Measurements from ENCODE around the gene LARP4B.
"Not testable (repeated sequence)": the region's sequence is repeated elsewhere in the genome, so short reads cannot be mapped to it uniquely, and the experiment has no call there.

Gene LARP4B

DNA sequence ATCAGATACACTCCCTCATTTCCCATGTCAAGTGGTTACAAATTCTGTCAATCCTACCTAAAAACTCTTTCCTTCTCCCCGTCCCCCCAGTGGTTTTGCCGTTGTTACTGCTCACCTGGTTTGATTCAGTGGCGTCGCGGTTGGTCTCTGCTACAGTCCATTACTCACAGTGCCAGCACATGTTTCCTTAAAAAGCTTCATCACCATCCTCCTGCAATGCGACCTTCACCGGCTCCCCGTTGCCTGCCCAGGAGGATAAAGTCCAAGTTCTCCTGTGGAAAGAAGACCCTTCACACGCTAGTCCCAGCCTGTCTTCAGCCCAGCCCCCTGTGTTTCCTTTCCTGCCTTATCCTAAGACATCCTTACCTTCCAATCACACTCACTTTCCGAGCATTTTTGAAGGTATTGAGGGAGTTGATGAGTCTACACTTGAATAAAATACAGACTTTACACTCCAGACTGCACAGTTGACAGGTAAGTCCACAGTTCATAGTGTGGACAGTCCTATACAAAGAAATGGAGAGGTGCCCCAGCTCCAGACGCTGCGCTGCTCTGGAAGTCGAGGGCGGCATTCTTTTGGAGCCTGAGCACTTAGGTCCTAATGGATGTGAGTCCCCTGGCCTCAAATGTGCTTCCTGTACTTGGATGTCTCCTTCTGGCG, 3.4 kb upstream of the LARP4B start:
- H3K9me3 ChIP-seq (ENCODE audit: control insufficient read depth, insufficient read depth, low read length), result no peaks in the 10 kb centered on the region
- no peaks in the 10 kb centered on the region for H3K4me1 ChIP-seq (ENCODE audit: control insufficient read depth, insufficient read depth, low read length)
- H3K27me3 ChIP-seq (ENCODE audit: control insufficient read depth, insufficient read depth, low read length), result no peaks in the 10 kb centered on the region
- no peak overlapping the region for H3K4me3 ChIP-seq (ENCODE audit: low read depth, low read length)
- H3K9ac ChIP-seq (ENCODE audit: low read depth, low read length), result no peak overlapping the region
- no peaks in the 10 kb centered on the region for H3K36me3 ChIP-seq (ENCODE audit: control insufficient read depth, insufficient read depth, low read length)

DNA sequence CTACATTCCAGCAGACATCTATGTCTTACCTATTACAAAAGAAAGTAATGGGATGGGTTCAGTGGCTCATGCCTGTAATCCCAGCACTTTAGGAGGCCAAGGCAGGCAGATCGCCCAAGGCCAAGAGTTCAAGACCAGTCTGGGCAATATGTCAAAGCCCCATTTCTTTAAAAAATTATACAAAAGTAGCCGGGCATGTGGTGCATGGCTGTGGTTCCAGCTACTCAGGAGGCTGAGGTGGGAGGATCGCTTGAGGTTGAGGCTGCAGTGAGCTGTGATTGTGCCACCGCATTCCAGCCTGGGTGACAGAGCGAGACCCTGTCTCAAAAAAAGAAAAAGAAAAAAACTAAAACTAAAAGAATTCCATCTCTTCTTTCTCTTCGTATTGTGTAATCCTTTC, 2.7 kb upstream of the LARP4B start:
- H3K27me3 ChIP-seq (ENCODE audit: control insufficient read depth, insufficient read depth, low read length); H3K9ac ChIP-seq (ENCODE audit: low read depth, low read length); H3K4me3 ChIP-seq (ENCODE audit: low read depth, low read length): not testable (repeated sequence)

DNA sequence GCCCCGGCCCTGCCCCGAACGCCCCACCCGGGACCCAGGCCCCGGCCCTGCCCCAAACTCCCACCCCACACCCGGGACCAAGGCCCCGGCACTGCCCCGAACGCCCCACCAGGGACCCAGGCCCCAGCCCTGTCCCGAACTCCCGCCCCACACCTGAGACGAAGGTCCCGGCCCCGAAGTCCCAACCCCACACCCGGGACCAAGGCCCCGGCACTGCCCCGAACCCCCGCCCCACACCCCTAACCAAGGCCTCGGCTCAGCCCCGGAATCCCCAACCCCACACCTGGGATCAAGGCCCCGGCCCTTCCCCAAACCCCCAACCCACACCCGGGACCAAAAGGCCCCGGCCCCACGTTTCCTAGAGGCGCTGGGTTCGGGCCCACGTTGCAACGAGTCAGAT, 1.1 kb upstream of the LARP4B start:
- Histone ChIP-seq H3K9ac (ENCODE audit: low read depth, low read length) (no peak overlapping the region), H3K4me1 (ENCODE audit: control insufficient read depth, insufficient read depth, low read length) (peaks cover 9% of the 10 kb centered on the region), H3K4me3 (ENCODE audit: low read depth, low read length) (no peak overlapping the region), H3K9me3 (ENCODE audit: control insufficient read depth, insufficient read depth, low read length) (no peaks in the 10 kb centered on the region), H3K36me3 (ENCODE audit: control insufficient read depth, insufficient read depth, low read length) (no peaks in the 10 kb centered on the region), H3K27me3 (ENCODE audit: control insufficient read depth, insufficient read depth, low read length) (no peaks in the 10 kb centered on the region)

More for the DNA sequence above, 2.7 kb upstream of the LARP4B start:
- H3K4me1 ChIP-seq (ENCODE audit: control insufficient read depth, insufficient read depth, low read length); H3K36me3 ChIP-seq (ENCODE audit: control insufficient read depth, insufficient read depth, low read length); H3K9me3 ChIP-seq (ENCODE audit: control insufficient read depth, insufficient read depth, low read length): not testable (repeated sequence)

DNA sequence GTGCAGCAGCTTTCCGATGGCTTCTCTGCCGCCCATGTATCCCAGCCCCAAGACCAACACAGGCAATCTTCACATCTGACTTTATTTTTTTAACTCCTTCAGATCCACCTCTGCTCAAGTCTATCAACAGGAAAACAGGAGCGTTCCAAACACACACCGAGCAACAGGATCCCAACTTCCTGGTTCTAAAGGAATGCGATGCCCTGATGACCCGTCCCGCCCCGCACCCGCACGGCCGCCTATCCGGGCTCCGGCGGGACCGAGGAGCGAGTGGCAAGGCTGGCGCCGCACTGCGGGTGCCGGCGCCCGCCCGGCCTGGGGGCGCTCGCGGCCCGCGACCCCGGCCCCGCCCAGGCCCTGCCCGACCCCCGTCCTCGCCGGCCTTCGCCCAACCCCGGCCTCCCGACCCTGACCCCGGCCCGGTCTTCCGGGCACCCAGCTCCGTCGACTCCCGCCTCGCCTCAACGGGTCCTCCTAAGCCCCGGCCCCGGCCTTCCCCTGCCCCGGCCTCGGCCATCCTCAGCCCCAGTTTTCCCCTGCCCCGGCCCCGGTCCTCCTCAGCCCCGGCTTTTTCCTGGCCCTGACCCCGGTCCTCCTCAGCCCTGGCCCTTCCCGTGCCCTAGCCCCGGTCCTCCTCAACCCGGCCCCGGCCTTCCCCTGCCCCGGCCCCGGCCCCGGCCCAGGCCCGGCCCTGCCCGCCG, 730 bp downstream of the LARP4B start:
- Histone ChIP-seq H3K4me3 (ENCODE audit: low read depth, low read length) (peak overlapping the region; percentile 96), H3K4me1 (ENCODE audit: control insufficient read depth, insufficient read depth, low read length) (peaks cover 12% of the 10 kb centered on the region), H3K36me3 (ENCODE audit: control insufficient read depth, insufficient read depth, low read length) (no peaks in the 10 kb centered on the region), H3K9ac (ENCODE audit: low read depth, low read length) (peak overlapping the region; percentile 38), H3K27me3 (ENCODE audit: control insufficient read depth, insufficient read depth, low read length) (no peaks in the 10 kb centered on the region), H3K9me3 (ENCODE audit: control insufficient read depth, insufficient read depth, low read length) (no peaks in the 10 kb centered on the region)

DNA sequence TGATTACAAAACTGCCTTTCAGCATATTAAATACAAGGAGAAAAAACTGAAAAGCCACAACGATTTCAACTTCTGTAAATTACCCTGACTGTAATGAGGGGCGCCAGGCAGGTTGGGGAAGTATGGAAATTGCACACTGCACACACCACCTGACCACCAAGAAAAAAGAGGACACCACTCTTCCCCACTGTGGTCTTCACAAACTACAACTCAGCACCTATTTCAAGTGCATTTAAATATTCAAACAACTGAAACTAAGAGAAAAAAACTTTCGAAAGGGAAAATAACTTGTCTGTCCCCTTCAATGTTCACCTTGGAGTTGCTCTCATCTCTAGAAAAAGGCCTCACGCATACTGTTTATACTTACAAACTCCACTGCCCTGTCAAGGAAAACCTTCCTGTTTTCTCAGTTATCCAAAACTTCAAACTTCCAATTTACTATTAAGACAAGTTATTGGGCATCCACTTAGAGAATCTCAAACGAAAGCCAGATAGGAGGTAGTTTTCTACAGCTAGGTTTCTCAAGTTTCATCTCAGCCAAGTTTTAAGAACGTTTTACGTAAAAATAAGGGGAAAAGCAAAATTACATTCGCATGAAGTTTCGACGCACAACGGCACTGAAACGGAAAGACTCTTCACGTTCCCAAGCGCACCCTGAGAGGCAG, 1.4 kb downstream of the LARP4B start:
- peaks cover 12% of the 10 kb centered on the region for H3K4me1 ChIP-seq (ENCODE audit: control insufficient read depth, insufficient read depth, low read length)
- H3K4me3 ChIP-seq (ENCODE audit: low read depth, low read length), result peak overlapping the region; percentile 96
- peak overlapping the region; percentile 38 for H3K9ac ChIP-seq (ENCODE audit: low read depth, low read length)
- no peaks in the 10 kb centered on the region for H3K27me3 ChIP-seq (ENCODE audit: control insufficient read depth, insufficient read depth, low read length)
- no peaks in the 10 kb centered on the region for H3K36me3 ChIP-seq (ENCODE audit: control insufficient read depth, insufficient read depth, low read length)
- H3K9me3 ChIP-seq (ENCODE audit: control insufficient read depth, insufficient read depth, low read length), result no peaks in the 10 kb centered on the region

DNA sequence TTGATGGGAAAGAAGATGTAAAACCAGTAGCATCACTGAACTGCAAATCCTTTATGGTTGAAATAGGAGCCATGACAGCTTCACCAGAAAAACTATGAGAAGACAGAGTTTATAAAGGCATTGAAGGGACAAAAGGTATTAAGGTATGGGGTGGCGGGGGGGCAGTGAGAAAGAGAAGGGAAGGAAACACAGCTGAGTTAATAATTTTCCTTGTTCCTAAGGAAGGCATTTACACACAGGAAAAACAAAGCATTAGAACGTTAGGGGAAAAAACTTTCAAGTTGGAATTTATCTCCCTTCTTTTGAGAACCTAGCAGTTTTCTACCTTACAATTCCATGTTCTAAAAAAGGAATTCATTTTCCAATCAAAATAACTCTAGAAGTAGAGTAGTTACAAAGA, 4.4 kb downstream of the LARP4B start:
- H3K36me3 ChIP-seq (ENCODE audit: control insufficient read depth, insufficient read depth, low read length), result no peaks in the 10 kb centered on the region
- peaks cover 12% of the 10 kb centered on the region for H3K4me1 ChIP-seq (ENCODE audit: control insufficient read depth, insufficient read depth, low read length)
- no peak overlapping the region for H3K9ac ChIP-seq (ENCODE audit: low read depth, low read length)
- no peaks in the 10 kb centered on the region for H3K9me3 ChIP-seq (ENCODE audit: control insufficient read depth, insufficient read depth, low read length)
- no peaks in the 10 kb centered on the region for H3K27me3 ChIP-seq (ENCODE audit: control insufficient read depth, insufficient read depth, low read length)
- no peak overlapping the region for H3K4me3 ChIP-seq (ENCODE audit: low read depth, low read length)

DNA sequence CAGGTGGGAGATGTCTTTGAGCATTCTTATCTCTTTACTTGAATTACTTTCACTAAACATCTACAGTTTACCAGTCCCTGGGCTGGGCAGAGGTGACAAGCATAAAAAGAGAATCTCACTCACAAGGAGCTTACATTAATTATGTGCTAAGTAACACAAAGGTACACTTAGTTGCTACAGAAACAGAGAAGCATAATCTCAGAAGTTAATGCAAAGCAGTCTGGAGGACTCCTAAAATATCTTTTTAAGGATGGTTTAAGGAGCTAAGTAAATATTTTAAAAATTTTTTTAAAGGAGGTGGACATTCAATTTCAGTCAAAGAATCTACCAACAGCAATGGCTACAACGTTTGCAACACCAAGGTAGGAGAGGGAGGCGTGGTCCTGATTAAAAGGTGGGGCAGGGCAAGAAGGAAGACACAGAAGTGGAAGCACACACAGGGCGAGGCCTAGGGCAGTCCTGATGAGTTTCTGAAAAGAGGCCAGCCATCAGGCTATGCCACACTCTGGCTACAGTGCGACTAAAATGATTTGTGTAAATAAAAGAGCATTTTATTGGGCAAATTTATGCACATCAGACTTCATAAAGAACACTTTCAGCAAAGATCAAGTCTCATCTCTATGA, 5.3 kb downstream of the LARP4B start:
- peaks cover 12% of the 10 kb centered on the region for H3K4me1 ChIP-seq (ENCODE audit: control insufficient read depth, insufficient read depth, low read length)
- no peaks in the 10 kb centered on the region for H3K36me3 ChIP-seq (ENCODE audit: control insufficient read depth, insufficient read depth, low read length)

DNA sequence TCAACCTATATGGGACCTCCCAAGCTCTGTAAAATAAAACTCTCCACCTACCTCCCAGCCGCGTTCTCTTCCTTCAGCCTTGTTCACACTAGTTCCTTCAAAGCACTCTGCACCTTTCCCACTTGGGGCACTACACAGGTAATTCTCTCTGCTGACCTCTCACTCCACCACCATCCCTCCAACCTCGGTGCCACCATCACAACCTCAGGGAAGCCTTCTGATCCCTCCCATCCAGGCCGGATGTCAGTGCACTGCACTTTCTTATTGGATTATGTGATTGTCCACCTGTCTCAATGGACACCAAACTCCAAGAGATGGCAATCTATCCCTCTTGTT, 7.0 kb downstream of the LARP4B start:
- Histone ChIP-seq H3K9ac (ENCODE audit: low read depth, low read length) (no peak overlapping the region), H3K4me1 (ENCODE audit: control insufficient read depth, insufficient read depth, low read length) (peaks cover 12% of the 10 kb centered on the region), H3K27me3 (ENCODE audit: control insufficient read depth, insufficient read depth, low read length) (no peaks in the 10 kb centered on the region), H3K36me3 (ENCODE audit: control insufficient read depth, insufficient read depth, low read length) (no peaks in the 10 kb centered on the region), H3K9me3 (ENCODE audit: control insufficient read depth, insufficient read depth, low read length) (no peaks in the 10 kb centered on the region), H3K4me3 (ENCODE audit: low read depth, low read length) (no peak overlapping the region)

More for the DNA sequence above, 5.3 kb downstream of the LARP4B start:
- no peak overlapping the region for H3K9ac ChIP-seq (ENCODE audit: low read depth, low read length)
- H3K27me3 ChIP-seq (ENCODE audit: control insufficient read depth, insufficient read depth, low read length), result no peaks in the 10 kb centered on the region
- no peak overlapping the region for H3K4me3 ChIP-seq (ENCODE audit: low read depth, low read length)
- no peaks in the 10 kb centered on the region for H3K9me3 ChIP-seq (ENCODE audit: control insufficient read depth, insufficient read depth, low read length)

DNA sequence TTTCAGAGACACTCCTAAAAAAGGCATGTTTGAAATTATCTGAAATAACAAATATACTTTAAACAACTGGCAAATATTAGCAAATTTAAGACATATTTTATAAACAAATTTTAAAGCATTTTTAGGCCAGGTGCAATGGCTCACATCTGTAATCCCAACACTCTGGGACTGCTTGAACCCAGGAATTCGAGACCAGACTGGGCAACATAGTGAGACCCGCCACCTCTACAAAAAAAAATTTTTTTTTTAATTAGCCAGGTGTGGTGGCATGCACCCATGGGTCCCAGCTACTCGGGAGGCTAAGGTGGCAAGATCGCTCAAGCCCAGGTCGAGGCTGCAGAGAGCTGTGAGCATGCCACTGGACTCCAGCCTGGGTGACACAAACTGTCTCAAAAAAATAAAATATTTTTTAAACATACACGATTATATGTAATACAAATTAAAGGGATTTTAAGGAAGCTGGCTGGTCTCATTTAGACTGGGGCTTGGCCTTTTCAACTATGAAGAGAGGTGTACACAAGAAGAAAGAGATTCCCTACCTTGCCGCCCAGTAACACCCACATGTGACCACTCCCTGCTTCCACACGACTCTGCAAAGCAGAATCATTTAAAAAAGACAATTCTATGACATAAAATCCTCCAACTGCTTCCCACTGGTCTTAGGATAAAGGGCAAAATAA, 7.5 kb downstream of the LARP4B start:
- Histone ChIP-seq H3K9me3 (ENCODE audit: control insufficient read depth, insufficient read depth, low read length) (no peaks in the 10 kb centered on the region), H3K36me3 (ENCODE audit: control insufficient read depth, insufficient read depth, low read length) (no peaks in the 10 kb centered on the region), H3K4me3 (ENCODE audit: low read depth, low read length) (no peak overlapping the region), H3K27me3 (ENCODE audit: control insufficient read depth, insufficient read depth, low read length) (no peaks in the 10 kb centered on the region), H3K4me1 (ENCODE audit: control insufficient read depth, insufficient read depth, low read length) (peaks cover 10% of the 10 kb centered on the region), H3K9ac (ENCODE audit: low read depth, low read length) (no peak overlapping the region)

DNA sequence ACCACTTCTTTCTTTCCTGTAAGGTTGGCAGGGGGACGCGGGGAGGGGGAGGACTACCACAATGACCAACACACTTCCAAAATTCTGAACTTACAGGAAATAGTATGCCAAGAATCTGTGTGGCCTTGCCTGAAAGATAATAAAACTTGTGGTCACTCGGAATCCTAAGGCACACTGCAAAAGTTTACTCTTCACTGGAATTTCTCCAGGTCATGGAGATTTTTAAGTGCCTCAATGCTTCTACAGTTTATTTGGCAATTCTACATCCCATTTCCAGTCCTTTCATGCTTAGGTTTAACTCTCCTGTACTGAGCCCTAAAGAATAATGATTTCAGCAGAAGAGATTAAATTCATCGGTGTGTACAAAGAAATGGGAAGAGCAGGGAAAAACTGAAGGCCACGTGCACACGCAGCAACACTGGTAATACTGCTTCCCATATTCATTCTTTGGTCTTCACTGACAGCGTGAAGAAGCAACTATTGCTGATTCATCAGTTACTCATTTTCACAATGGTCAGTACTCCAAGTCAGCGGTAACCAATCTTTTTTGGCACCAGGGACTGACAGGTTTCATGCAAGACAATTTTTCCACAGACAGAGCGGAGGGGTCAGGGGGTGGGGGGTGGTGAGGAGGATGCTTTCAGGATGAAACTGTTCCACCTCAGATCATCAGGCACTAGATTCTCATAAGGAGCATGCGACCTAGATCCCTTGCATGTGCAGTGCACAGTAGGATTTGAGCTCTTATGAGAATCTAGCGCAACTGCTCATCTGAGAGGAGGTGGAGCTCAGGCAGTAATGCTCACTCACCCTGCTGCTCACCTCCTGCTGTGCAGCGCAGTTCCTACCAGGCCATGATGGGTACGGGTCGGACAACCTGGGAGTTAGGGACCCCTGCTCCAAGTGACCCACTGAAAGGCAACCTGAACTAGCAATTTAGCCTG, 9.8 kb downstream of the LARP4B start:
- Histone ChIP-seq H3K9ac (ENCODE audit: low read depth, low read length) (no peak overlapping the region), H3K27me3 (ENCODE audit: control insufficient read depth, insufficient read depth, low read length) (no peaks in the 10 kb centered on the region)

DNA sequence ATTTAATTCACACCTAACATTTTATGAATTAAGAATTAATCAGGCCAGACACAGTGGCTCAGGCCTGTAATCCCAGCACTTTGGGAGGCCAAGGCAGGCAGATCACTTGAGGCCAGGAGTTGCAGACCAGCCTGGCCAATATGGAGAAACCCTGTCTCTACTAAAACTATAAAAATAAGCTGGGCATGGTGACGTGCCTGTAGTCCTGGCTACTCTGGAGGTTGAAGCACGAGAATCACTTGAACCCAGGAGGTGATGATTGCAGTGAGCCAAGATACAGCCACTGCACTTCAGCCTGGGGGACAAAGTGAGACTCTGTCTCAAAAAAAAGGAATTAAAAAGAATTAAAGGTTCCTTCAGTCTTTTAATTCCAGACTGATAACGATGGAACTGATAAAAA, 11.1 kb downstream of the LARP4B start:
- H3K36me3 ChIP-seq (ENCODE audit: control insufficient read depth, insufficient read depth, low read length), result no peaks in the 10 kb centered on the region
- H3K4me1 ChIP-seq (ENCODE audit: control insufficient read depth, insufficient read depth, low read length), result no peaks in the 10 kb centered on the region
- H3K9ac ChIP-seq (ENCODE audit: low read depth, low read length), result no peak overlapping the region
- H3K27me3 ChIP-seq (ENCODE audit: control insufficient read depth, insufficient read depth, low read length), result no peaks in the 10 kb centered on the region
- no peak overlapping the region for H3K4me3 ChIP-seq (ENCODE audit: low read depth, low read length)
- H3K9me3 ChIP-seq (ENCODE audit: control insufficient read depth, insufficient read depth, low read length), result no peaks in the 10 kb centered on the region

More for the DNA sequence above, 9.8 kb downstream of the LARP4B start:
- Histone ChIP-seq H3K4me3 (ENCODE audit: low read depth, low read length) (no peak overlapping the region), H3K36me3 (ENCODE audit: control insufficient read depth, insufficient read depth, low read length) (no peaks in the 10 kb centered on the region), H3K4me1 (ENCODE audit: control insufficient read depth, insufficient read depth, low read length) (peaks cover 3% of the 10 kb centered on the region), H3K9me3 (ENCODE audit: control insufficient read depth, insufficient read depth, low read length) (no peaks in the 10 kb centered on the region)
